HepG2 (cell line): ENCODE results near the gene MTHFSD. TPM values are rescaled to one million over a fixed set of nuclear protein-coding genes. Genes with fewer than 3 reads are reported as not detected.

Experiments used
- CREB1 ChIP-seq, 2 experiments: fragments of 450-650 bp in 1 of 2; IDR thresholded peaks; 2 replicates each; pipeline ENCODE4 v1.6.1; 2016 to 2017; ENCODE audit warnings: control low read depth in 1 of 2, mild to moderate bottlenecking in 1 of 2, missing compliant biosample characterization in 1 of 2, missing genetic modification characterization in 1 of 2
- HMGXB4 ChIP-seq, 2 experiments: sonication (generic) in 1 of 2; formaldehyde crosslinking in 1 of 2; IDR thresholded peaks; 2 replicates each; pipeline versions ENCODE4 v1.4.0 to v1.6.1; 2018 to 2020; ENCODE audit warnings: missing genetic modification reagents in 2 of 2, borderline replicate concordance in 1 of 2, low read depth in 1 of 2, mild to moderate bottlenecking in 1 of 2, missing biosample characterization in 1 of 2
- HNF1A ChIP-seq, 2 experiments: sonication (generic) in 1 of 2; formaldehyde crosslinking in 1 of 2; IDR thresholded peaks; 2 replicates each; pipeline versions ENCODE4 v1.4.0 to v1.6.1; 2016 to 2020; ENCODE audit warnings: borderline replicate concordance in 1 of 2, low read depth in 1 of 2, mild to moderate bottlenecking in 1 of 2, missing genetic modification reagents in 1 of 2
- HOMEZ ChIP-seq: IDR thresholded peaks from 2 replicates; pipeline ENCODE4 v1.6.1; 2016; ENCODE audit warnings: low read depth
- IRF2 ChIP-seq: IDR thresholded peaks from 2 replicates; pipeline ENCODE4 v1.6.1; 2018; ENCODE audit warnings: missing genetic modification reagents, missing compliant biosample characterization
- JUN ChIP-seq: sonication (generic); formaldehyde crosslinking; IDR thresholded peaks from 2 replicates; pipeline ENCODE4 v1.4.0; 2020; ENCODE audit warnings: mild to moderate bottlenecking, missing genetic modification reagents
- MXD4 ChIP-seq: IDR thresholded peaks from 2 replicates; pipeline ENCODE4 v1.6.1; 2016; ENCODE audit warnings: mild to moderate bottlenecking, missing biosample characterization, missing genetic modification reagents
- REL ChIP-seq: sonication (generic); formaldehyde crosslinking; conservative IDR thresholded peaks from 2 replicates; pipeline ENCODE4 v1.8.0; 2022; ENCODE audit warnings: mild to moderate bottlenecking, missing genetic modification reagents, moderate library complexity
- SNAPC5 ChIP-seq: sonication (generic); formaldehyde crosslinking; IDR thresholded peaks from 2 replicates; pipeline ENCODE4 v1.8.1; 2023; ENCODE audit warnings: mild to moderate bottlenecking, missing genetic modification reagents, borderline replicate concordance
- SP4 ChIP-seq: sonication (generic); formaldehyde crosslinking; IDR thresholded peaks from 2 replicates; pipeline ENCODE4 v1.8.1; 2023; ENCODE audit warnings: mild to moderate bottlenecking, missing genetic modification reagents
- U2AF2 ChIP-seq: fragments of 200-400 bp; formaldehyde crosslinking; IDR thresholded peaks from 2 replicates; pipeline ENCODE4 v1.6.1; 2017; ENCODE audit warnings: low read depth, mild to moderate bottlenecking, low read length
- ZBTB34 ChIP-seq: sonication (generic); formaldehyde crosslinking; IDR thresholded peaks from 2 replicates; pipeline ENCODE4 v1.8.0; 2022; ENCODE audit warnings: mild to moderate bottlenecking, missing genetic modification reagents
- ZNF274 ChIP-seq: sonication (generic); formaldehyde crosslinking; IDR thresholded peaks from 2 replicates; pipeline ENCODE4 v1.5.1; 2020; ENCODE audit warnings: mild to moderate bottlenecking, missing genetic modification reagents
- ZNF431 ChIP-seq: sonication (generic); formaldehyde crosslinking; IDR thresholded peaks from 2 replicates; pipeline ENCODE4 v1.9.0; 2022; ENCODE audit warnings: missing genetic modification reagents, low read depth, mild to moderate bottlenecking, borderline replicate concordance
- ZNF569 ChIP-seq: sonication (generic); formaldehyde crosslinking; IDR thresholded peaks from 2 replicates; pipeline ENCODE4 v1.5.0; 2020; ENCODE audit warnings: mild to moderate bottlenecking, missing genetic modification reagents, moderate library complexity, borderline replicate concordance
- ZNF580 ChIP-seq: IDR thresholded peaks from 2 replicates; pipeline ENCODE4 v1.6.1; 2016; ENCODE audit warnings: low read depth, borderline replicate concordance
- ZNF839 ChIP-seq: sonication (generic); formaldehyde crosslinking; IDR thresholded peaks from 2 replicates; pipeline ENCODE4 v1.4.0; 2020; ENCODE audit warnings: missing genetic modification reagents, mild to moderate bottlenecking, borderline replicate concordance
- polyA plus RNA-seq, 8 experiments: library from polyadenylated mRNA; depleted of rRNA in 3 of 8; stranded (reverse) in 7 of 8; unstranded in 1 of 8; fragments of >200 nt; fragmentation: Illumina TruSeq in 4 of 8; extraction: Trizol in 4 of 8; gene quantifications; 2 replicates each; pipeline versions ENCODE4 v1.2.1 to v1.2.3, GENCODE V29; 2011 to 2016; ENCODE audit warnings: low read depth in 4 of 8, missing spikeins in 1 of 8, mixed read lengths in 1 of 8; ENCODE audit not compliant: insufficient read depth in 1 of 8
- total RNA-seq, 5 experiments: library from RNA; depleted of rRNA; stranded (reverse); fragments of >200 nt; fragmentation: Illumina TruSeq; extraction: Trizol; gene quantifications; 2 replicates each; pipeline ENCODE4 v1.2.3, GENCODE V29; 2016; ENCODE audit warnings: low read depth in 1 of 5

Gene MTHFSD
- total and polyA plus RNA-seq, 2 of the 13 experiments (the other 11 are each of a cell fraction or from before 2014, with no cell fraction given) = 14.2 to 16.3 TPM

- TF ChIP-seq ZBTB34 (no peak), HNF1A (IDR thresholded peaks at IDR 0.05; ENCODE audit: low read depth) (no peak), HNF1A (CRISPR knock-in tag; IDR thresholded peaks at IDR 0.05; ENCODE audit: borderline replicate concordance) (no peak; the same call in 1 of the 2 replicates), ZNF274 (CRISPR knock-in tag) (peak; percentile 92), ZNF569 (CRISPR knock-in tag) (no peak), MXD4 (peak; percentile 78; the same call in 1 of the 2 replicates), JUN (CRISPR knock-in tag) (peak; percentile 79), ZNF580 (CRISPR knock-in tag) (no peak; the same call in 1 of the 2 replicates), U2AF2 (no peak), IRF2 (peak; percentile 71), SNAPC5 (CRISPR knock-in tag) (0 out of 2 replicates have a peak, but pooled peaks have one; percentile 73), HOMEZ (CRISPR knock-in tag) (no peak), CREB1 (IDR thresholded peaks at IDR 0.05) (peak; percentile 100), CREB1 (CRISPR knock-in tag; IDR thresholded peaks at IDR 0.05) (peak; percentile 99), ZNF431 (no peak), REL (CRISPR knock-in tag) (0 out of 2 replicates have a peak, but pooled peaks have one; percentile 74), HMGXB4 (CRISPR knock-in tag; IDR thresholded peaks at IDR 0.05; ENCODE audit: borderline replicate concordance in 1 of 2, low read depth in 1 of 2) (peak; percentile 69 to 87), SP4 (CRISPR knock-in tag) (peak; percentile 83), ZNF839 (CRISPR knock-in tag) (no peak)
Measured at GRCh38 chr16:86554917-86555703, at the start of gene MTHFSD (continued).
